ENCODE data around the gene UBXN11.

DNA sequence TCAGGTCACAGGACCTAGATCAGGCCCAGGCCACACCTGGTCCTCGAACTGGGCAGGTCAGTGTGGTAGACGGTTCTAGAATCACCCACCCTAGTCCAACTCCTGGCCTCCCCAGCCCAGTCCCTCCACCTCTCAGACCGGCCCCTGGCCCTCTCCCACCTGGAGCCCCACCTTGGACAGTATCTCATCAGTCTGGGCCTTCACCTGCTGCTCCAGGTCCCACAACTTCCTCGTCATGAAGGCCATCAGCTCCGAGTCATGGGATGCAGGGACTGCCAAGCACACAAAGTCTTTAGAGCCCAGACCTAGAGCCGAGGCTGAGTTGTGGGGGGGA lies 8.7 kb downstream of the UBXN11 start:
- TF ChIP-seq ZNF274 (IDR thresholded peaks at IDR 0.05; ENCODE audit: low read depth, low read length): no peak
- TF ChIP-seq SUZ12 (IDR thresholded peaks at IDR 0.05; ENCODE audit: extremely low read depth, insufficient read depth, insufficient read length): no peak
- TF ChIP-seq YY1 (IDR thresholded peaks at IDR 0.05; ENCODE audit: insufficient read depth, insufficient read length): no peak
